ENCODE data around the gene RNU1-2.
"Not testable (repeated sequence)": the region's sequence is repeated elsewhere in the genome, so short reads cannot be mapped to it uniquely, and the experiment has no call there.

RNU1-2 gene

DNA sequence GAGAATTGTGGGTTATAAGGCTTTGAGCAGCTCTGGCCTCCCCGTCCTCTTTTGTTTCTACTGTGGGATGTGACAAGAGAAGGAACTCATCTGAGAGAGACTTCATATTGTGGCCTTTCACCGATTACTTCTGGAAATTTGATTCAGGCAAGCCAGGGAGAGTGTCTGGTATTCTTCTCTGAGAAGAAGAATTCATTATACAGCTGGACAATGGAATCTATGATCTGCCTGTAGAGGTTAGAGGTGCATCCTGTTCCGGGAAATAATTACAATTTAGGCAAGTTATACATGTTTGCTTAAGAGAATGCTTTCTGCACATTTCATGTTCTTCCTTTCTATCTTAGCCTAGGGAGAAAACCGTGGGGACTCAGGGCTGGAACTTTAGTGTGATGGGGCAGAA, 12.8 kb upstream of the RNU1-2 start:
- TF ChIP-seq, protein P1, sequence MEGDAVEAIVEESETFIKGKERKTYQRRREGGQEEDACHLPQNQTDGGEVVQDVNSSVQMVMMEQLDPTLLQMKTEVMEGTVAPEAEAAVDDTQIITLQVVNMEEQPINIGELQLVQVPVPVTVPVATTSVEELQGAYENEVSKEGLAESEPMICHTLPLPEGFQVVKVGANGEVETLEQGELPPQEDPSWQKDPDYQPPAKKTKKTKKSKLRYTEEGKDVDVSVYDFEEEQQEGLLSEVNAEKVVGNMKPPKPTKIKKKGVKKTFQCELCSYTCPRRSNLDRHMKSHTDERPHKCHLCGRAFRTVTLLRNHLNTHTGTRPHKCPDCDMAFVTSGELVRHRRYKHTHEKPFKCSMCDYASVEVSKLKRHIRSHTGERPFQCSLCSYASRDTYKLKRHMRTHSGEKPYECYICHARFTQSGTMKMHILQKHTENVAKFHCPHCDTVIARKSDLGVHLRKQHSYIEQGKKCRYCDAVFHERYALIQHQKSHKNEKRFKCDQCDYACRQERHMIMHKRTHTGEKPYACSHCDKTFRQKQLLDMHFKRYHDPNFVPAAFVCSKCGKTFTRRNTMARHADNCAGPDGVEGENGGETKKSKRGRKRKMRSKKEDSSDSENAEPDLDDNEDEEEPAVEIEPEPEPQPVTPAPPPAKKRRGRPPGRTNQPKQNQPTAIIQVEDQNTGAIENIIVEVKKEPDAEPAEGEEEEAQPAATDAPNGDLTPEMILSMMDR (IDR thresholded peaks at IDR 0.05; ENCODE audit: borderline replicate concordance, insufficient read depth, low read depth, low read length): no peak
- H3K4me3 ChIP-seq (ENCODE audit: low read depth, low read length): no peak overlapping the region

- H3K4me3 ChIP-seq (ENCODE audit: low read depth, low read length): not testable (repeated sequence)
Observed at GRCh38 chr1:16884487-16884886, 11.3 kb upstream of the RNU1-2 start.

DNA sequence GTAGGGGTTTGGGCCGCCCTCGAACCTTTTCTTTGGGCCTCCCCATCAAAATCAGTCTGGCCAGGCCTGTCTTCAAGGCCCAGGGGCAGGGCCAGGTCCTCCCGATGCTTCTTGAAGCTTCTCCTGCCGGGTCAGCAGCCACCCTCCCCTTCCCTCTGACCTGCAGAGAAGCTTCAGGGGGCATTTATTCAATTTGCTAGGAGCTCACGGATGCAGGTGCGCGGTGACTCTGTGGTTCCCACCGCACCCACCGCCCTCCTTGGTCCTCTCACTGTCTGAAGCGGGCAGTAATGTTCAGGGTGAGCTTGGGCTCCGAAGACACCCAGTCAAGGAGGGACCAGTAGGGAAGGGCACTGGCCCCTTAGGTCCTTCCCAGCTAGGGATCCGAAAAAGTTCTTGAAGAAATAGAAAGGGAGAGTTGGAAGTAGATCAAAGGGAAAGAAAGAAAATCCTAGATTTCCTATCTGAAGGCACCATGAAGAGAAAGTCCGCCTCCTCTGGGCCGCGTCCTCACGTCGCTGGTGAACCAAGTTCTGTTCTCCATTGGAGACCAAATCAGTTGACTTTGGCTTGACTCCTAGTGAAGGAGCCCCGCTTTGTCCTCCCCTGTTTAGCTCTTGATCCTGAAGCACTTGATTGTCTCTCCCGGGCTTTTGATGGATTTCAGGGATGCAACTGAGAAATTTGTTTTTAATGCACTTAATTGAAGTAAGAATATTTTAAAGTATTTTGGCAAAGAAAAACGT, 8.7 kb upstream of the RNU1-2 start:
- TF ChIP-seq, protein P1 (IDR thresholded peaks at IDR 0.05; ENCODE audit: borderline replicate concordance, insufficient read depth, low read depth, low read length): no peak
- no peak overlapping the region for H3K4me3 ChIP-seq (ENCODE audit: low read depth, low read length)

GRCh38 chr1:16888860-16889816, 6.6 kb upstream of the RNU1-2 start:
- TF ChIP-seq, protein P1 (IDR thresholded peaks at IDR 0.05; ENCODE audit: borderline replicate concordance, insufficient read depth, low read depth, low read length): no peak

DNA sequence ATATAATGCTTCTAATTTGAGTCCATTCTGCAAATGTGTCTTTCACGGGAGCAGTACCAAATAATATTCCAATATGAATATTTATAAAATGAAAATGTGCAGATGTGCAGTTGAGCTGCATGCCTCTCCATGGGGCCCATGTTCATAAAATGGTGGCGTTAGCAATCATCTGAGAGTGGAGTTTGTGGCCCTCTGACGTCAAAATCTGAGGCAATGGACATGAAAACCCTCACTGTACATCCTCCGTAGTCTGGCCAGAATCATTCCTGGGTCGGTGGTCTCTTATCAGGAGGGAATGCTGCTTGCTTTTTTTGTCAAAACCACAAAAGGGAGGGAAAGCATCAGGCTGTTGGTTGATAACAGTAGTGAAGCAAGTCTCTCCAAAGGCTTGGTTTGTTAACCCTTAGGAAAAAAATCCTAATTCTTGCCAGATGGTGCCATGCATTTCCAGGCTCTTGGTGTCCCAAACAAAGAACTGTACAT, 5.2 kb upstream of the RNU1-2 start:
- not testable (repeated sequence) for H3K4me3 ChIP-seq (ENCODE audit: low read depth, low read length)

More at GRCh38 chr1:16888860-16889816, 6.6 kb upstream of the RNU1-2 start:
- no peak overlapping the region for H3K4me3 ChIP-seq (ENCODE audit: low read depth, low read length)

DNA sequence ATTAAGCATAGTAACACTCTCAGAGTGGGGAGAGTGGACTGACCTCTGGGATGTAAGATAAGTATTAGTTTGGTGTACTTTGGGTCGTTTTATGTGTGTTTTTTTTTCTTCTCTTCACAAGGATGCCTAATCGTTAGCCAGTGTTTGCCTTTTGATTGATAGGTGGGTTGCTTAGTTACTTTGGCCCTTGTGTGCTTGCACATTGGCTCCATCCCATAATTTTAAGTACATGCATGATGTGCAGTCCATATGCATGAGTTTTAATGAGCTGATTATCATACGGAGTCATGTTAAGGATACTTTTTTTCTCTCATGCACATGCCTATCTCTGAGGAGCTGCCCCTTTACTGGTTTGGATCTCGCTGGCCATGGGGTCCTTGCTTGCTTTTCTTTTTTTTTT, 4.7 kb upstream of the RNU1-2 start:
- H3K4me3 ChIP-seq (ENCODE audit: low read depth, low read length): not testable (repeated sequence)

GRCh38 chr1:16892978-16893525, 2.7 kb upstream of the RNU1-2 start:
- not testable (repeated sequence) for H3K4me3 ChIP-seq (ENCODE audit: low read depth, low read length)

DNA sequence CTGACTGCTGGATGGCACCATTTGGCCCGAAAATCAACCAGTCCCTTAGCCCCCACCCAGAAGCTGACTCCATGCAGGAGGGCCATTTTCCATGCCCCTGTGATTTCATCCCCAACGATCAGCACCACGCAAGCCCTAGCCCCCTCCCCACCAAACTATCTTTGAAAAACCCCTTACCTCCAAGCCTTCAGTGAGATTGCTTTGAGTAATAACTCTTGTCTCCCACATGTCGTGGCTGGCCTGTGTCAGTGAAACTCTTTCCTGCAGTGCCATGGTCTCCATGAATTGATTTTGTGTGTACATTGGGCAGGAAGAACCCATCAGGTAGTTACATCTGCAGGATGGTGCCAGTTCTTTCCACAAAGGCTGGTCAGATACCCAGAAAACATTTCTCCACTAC, 2.0 kb upstream of the RNU1-2 start:
- H3K4me3 ChIP-seq (ENCODE audit: low read depth, low read length): not testable (repeated sequence)

- H3K4me3 ChIP-seq (ENCODE audit: low read depth, low read length): not testable (repeated sequence)
Observed at GRCh38 chr1:16894338-16894737, 1.4 kb upstream of the RNU1-2 start.

- peak overlapping the region; percentile 21 for H3K4me3 ChIP-seq (ENCODE audit: low read depth, low read length)
Observed at GRCh38 chr1:16895233-16895597, 565 bp upstream of the RNU1-2 start.

DNA sequence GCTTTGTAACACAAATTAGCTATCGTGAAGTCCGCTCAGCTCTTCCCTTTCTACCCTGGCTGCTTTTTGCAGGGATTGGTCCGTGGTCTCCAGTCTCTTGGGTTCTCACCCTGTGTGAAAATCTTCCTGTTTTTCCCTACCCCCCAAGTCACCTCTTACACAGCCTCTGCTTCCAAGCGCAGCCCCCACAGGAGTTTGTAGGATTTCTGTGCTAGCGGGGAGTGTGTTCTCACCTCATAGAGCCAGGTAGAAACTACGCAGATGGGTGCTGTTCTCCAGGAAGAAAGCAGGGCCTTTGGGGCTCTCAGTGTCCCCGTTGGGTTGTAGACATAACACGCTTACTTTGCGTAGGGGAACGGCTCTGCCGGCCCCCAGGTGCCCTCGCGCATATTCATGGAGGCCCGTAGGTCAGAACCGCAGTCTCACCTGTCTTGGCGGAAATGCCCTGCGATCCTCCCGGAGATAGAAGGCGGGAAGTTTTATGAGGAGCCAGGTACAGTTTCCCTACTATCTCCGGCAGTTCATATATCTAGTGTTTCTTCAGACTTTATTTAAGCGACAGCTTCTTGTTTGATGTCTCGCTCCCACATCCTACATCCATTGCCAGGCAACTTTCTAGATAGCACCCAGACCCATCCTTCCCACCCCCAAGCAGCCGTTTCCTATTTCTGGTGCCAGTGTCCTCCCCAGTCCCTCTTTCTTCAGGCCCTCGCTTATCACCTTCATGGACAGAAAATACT, 706 bp downstream of the RNU1-2 start:
- not testable (repeated sequence) for H3K4me3 ChIP-seq (ENCODE audit: low read depth, low read length)

GRCh38 chr1:16897653-16898052, 1.9 kb downstream of the RNU1-2 start:
- H3K4me3 ChIP-seq (ENCODE audit: low read depth, low read length): not testable (repeated sequence)

DNA sequence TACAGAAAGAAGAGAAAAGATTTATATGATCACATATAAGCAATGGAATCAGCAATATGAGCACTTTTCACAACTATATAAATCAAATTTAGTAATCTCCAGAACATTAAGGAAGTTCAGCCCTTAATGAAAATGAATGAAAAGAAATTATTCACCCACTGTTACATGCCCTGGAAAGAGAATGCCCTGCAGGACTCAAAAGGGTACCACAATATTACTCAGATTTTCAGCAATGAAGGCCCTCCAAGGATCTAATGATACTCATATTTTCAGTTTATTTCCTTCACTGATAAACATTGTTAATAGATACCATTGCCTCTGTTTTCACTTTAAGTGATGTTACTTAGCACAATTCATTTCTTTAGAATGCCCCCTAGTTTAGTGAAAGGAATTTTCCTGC, 2.5 kb downstream of the RNU1-2 start:
- not testable (repeated sequence) for H3K4me3 ChIP-seq (ENCODE audit: low read depth, low read length)

DNA sequence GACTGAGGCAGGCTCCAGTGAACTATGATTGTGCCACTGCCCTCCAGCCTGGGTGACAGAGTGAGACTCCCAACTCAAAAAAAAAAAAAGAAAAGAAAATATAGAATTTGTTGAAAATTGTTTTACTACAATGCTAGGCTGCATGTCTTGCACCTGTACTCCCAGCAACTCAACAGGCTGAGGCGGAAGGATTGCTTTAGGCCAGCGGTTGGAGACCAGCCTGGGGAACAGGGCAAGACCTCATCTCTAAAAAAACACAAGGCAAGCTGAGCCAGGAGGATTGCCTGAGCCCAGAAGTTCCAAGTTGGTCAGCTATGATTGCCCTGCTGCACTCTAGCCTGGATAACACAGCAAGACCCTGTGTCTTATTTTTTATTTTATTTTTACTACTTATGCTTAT, 3.2 kb downstream of the RNU1-2 start:
- H3K4me3 ChIP-seq (ENCODE audit: low read depth, low read length): not testable (repeated sequence)
